A549 (cell line): Measurements from ENCODE around the gene ZNF394.
"Not testable (repeated sequence)": the region's sequence is repeated elsewhere in the genome, so short reads cannot be mapped to it uniquely, and the experiment has no call there.

Source experiments
- CHD4 ChIP-seq: fragments of 200-600 bp; sonication (generic); IDR thresholded peaks from 2 replicates; pipeline ENCODE4 v1.6.1; 2016; ENCODE audit warnings: antibody characterized with exemption, mild to moderate bottlenecking, borderline replicate concordance
- HOXA7 ChIP-seq: fragments of 250-450 bp; sonication (Bioruptor Pico); IDR thresholded peaks from 2 replicates; pipeline ENCODE4 v1.5.0; 2020; ENCODE audit warnings: mild to moderate bottlenecking, moderate library complexity
- JUN ChIP-seq, 2 experiments: fragments of >200 bp; sonication (Bioruptor Twin); formaldehyde crosslinking; IDR thresholded peaks; 2 replicates in 1 of 2; 3 replicates in 1 of 2; pipeline ENCODE4 v1.6.1; 2016 to 2017
- MAZ ChIP-seq: fragments of 150-350 bp; IDR thresholded peaks from 2 replicates; pipeline ENCODE4 v1.6.1; 2014; ENCODE audit warnings: antibody characterized with exemption, low read depth, low read length, borderline replicate concordance
- MYC ChIP-seq: IDR thresholded peaks from 2 replicates; pipeline ENCODE4 v1.6.1; 2012; ENCODE audit warnings: mild to moderate bottlenecking, inconsistent platforms, low read length, improper control_type of control experiment, borderline replicate concordance
- NR3C1 ChIP-seq: fragments of >200 bp; sonication (Bioruptor Twin); formaldehyde crosslinking; IDR thresholded peaks from 3 replicates; pipeline ENCODE4 v1.6.1; 2017
- SMC3 ChIP-seq: fragments of >200 bp; sonication (Bioruptor Twin); formaldehyde crosslinking; IDR thresholded peaks from 3 replicates; pipeline ENCODE4 v1.6.1; 2018; ENCODE audit warnings: inconsistent platforms
- TF ChIP-seq, protein P1 (sequence below): fragments of 450-650 bp; IDR thresholded peaks from 2 replicates; pipeline ENCODE4 v1.6.1; 2014; ENCODE audit warnings: antibody characterized with exemption
- TF ChIP-seq, protein P2 (sequence below): fragments of >200 bp; sonication (Bioruptor Twin); formaldehyde crosslinking; IDR thresholded peaks from 3 replicates; pipeline ENCODE4 v1.5.1; 2016
- TF ChIP-seq, protein P3 (sequence below): fragments of 200-600 bp; sonication (generic); IDR thresholded peaks from 2 replicates; pipeline ENCODE4 v1.6.1; 2016; ENCODE audit warnings: antibody characterized with exemption, mild to moderate bottlenecking, moderate library complexity
- TF ChIP-seq, protein P4 (sequence below): fragments of 250-450 bp; sonication (Bioruptor Pico); IDR thresholded peaks from 2 replicates; pipeline ENCODE4 v1.5.0; 2021; ENCODE audit warnings: mild to moderate bottlenecking, moderate library complexity, borderline replicate concordance

DNA sequence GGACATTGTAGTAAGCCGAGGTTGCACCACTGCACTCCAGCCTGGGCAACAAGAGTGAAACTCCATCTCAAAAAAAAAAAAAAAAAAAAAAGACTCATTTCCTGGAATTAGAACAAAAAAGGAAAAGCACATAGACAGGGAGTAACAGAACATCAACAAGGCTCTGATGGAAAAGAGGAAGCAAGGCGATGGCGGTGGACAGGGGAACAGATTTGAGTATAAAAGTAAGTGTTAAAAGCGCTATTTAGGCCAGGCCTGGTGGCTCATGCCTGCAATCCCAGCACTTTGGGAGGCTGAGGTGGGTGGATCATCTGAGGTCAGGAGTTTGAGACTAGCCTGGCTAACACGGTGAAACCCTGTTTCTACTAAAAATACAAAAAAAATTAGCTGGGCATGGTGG is 45.2 kb upstream of the ZNF394 start:
- TF ChIP-seq, protein P1, sequence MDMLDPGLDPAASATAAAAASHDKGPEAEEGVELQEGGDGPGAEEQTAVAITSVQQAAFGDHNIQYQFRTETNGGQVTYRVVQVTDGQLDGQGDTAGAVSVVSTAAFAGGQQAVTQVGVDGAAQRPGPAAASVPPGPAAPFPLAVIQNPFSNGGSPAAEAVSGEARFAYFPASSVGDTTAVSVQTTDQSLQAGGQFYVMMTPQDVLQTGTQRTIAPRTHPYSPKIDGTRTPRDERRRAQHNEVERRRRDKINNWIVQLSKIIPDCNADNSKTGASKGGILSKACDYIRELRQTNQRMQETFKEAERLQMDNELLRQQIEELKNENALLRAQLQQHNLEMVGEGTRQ: not testable (repeated sequence)
- TF ChIP-seq, protein P2, sequence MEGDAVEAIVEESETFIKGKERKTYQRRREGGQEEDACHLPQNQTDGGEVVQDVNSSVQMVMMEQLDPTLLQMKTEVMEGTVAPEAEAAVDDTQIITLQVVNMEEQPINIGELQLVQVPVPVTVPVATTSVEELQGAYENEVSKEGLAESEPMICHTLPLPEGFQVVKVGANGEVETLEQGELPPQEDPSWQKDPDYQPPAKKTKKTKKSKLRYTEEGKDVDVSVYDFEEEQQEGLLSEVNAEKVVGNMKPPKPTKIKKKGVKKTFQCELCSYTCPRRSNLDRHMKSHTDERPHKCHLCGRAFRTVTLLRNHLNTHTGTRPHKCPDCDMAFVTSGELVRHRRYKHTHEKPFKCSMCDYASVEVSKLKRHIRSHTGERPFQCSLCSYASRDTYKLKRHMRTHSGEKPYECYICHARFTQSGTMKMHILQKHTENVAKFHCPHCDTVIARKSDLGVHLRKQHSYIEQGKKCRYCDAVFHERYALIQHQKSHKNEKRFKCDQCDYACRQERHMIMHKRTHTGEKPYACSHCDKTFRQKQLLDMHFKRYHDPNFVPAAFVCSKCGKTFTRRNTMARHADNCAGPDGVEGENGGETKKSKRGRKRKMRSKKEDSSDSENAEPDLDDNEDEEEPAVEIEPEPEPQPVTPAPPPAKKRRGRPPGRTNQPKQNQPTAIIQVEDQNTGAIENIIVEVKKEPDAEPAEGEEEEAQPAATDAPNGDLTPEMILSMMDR: not testable (repeated sequence)
- TF ChIP-seq, protein P3, sequence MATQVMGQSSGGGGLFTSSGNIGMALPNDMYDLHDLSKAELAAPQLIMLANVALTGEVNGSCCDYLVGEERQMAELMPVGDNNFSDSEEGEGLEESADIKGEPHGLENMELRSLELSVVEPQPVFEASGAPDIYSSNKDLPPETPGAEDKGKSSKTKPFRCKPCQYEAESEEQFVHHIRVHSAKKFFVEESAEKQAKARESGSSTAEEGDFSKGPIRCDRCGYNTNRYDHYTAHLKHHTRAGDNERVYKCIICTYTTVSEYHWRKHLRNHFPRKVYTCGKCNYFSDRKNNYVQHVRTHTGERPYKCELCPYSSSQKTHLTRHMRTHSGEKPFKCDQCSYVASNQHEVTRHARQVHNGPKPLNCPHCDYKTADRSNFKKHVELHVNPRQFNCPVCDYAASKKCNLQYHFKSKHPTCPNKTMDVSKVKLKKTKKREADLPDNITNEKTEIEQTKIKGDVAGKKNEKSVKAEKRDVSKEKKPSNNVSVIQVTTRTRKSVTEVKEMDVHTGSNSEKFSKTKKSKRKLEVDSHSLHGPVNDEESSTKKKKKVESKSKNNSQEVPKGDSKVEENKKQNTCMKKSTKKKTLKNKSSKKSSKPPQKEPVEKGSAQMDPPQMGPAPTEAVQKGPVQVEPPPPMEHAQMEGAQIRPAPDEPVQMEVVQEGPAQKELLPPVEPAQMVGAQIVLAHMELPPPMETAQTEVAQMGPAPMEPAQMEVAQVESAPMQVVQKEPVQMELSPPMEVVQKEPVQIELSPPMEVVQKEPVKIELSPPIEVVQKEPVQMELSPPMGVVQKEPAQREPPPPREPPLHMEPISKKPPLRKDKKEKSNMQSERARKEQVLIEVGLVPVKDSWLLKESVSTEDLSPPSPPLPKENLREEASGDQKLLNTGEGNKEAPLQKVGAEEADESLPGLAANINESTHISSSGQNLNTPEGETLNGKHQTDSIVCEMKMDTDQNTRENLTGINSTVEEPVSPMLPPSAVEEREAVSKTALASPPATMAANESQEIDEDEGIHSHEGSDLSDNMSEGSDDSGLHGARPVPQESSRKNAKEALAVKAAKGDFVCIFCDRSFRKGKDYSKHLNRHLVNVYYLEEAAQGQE: not testable (repeated sequence)
- TF ChIP-seq, protein P4, sequence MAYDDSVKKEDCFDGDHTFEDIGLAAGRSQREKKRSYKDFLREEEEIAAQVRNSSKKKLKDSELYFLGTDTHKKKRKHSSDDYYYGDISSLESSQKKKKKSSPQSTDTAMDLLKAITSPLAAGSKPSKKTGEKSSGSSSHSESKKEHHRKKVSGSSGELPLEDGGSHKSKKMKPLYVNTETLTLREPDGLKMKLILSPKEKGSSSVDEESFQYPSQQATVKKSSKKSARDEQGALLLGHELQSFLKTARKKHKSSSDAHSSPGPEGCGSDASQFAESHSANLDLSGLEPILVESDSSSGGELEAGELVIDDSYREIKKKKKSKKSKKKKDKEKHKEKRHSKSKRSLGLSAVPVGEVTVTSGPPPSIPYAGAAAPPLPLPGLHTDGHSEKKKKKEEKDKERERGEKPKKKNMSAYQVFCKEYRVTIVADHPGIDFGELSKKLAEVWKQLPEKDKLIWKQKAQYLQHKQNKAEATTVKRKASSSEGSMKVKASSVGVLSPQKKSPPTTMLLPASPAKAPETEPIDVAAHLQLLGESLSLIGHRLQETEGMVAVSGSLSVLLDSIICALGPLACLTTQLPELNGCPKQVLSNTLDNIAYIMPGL (CRISPR knock-in tag): not testable (repeated sequence)
- not testable (repeated sequence) for TF ChIP-seq MAZ; NR3C1; MYC; CHD4; JUN (IDR thresholded peaks at IDR 0.05); SMC3; HOXA7
